Activated T-cell treated with anti-CD3 and anti-CD28 coated beads for 4 hours (primary cell): ENCODE results near the gene RHOD.

Experiments
- DNase-seq: peaks from one replicate; pipeline ENCODE4 v3.0.0-alpha.2; 2020

Gene RHOD

GRCh38 chr11:67062526-67063373, 6.1 kb downstream of the RHOD start:
- DNase-seq, result no peak

GRCh38 chr11:67066333-67066709, 9.7 kb downstream of the RHOD start:
- DNase-seq, result no peak

GRCh38 chr11:67071420-67072284, 15.0 kb downstream of the RHOD start:
- DNase-seq, result peak; percentile 64

GRCh38 chr11:67072295-67072694, 15.6 kb downstream of the RHOD start:
- no peak for DNase-seq

- no peak for DNase-seq
Observed at GRCh38 chr11:67073908-67074307, 17.3 kb downstream of the RHOD start.

GRCh38 chr11:67076202-67076601, 19.6 kb downstream of the RHOD start:
- DNase-seq, result no peak

GRCh38 chr11:67079065-67079705, 22.5 kb downstream of the RHOD start:
- no peak for DNase-seq

- peak; percentile 4 for DNase-seq
Observed at GRCh38 chr11:67082071-67082791, 25.6 kb downstream of the RHOD start.

- DNase-seq, result no peak
Observed at GRCh38 chr11:67083786-67084366, 27.2 kb downstream of the RHOD start.

GRCh38 chr11:67085617-67086016, 29.0 kb downstream of the RHOD start:
- no peak for DNase-seq

- no peak for DNase-seq
Observed at GRCh38 chr11:67090717-67091116, 34.1 kb downstream of the RHOD start.

GRCh38 chr11:67095214-67095507, 38.5 kb downstream of the RHOD start:
- no peak for DNase-seq

GRCh38 chr11:67098799-67099429, 42.3 kb downstream of the RHOD start:
- DNase-seq, result no peak

- DNase-seq, result no peak
Observed at GRCh38 chr11:67099831-67100324, 43.2 kb downstream of the RHOD start.

GRCh38 chr11:67102664-67103063, 46.0 kb downstream of the RHOD start:
- DNase-seq, result no peak

- DNase-seq, result no peak
Observed at GRCh38 chr11:67105964-67106363, 49.3 kb downstream of the RHOD start.

- no peak for DNase-seq
Observed at GRCh38 chr11:67111261-67111660, 54.6 kb downstream of the RHOD start.

GRCh38 chr11:67113231-67113721, 56.6 kb downstream of the RHOD start:
- DNase-seq, result no peak

- no peak for DNase-seq
Observed at GRCh38 chr11:67114275-67114896, 57.7 kb downstream of the RHOD start.

- DNase-seq, result no peak
Observed at GRCh38 chr11:67116758-67117105, 60.1 kb downstream of the RHOD start.

GRCh38 chr11:67117176-67117575, 60.5 kb downstream of the RHOD start:
- DNase-seq, result no peak
